HS-27A (cell line): ENCODE measurements around the gene THUMPD1.
"Not testable (repeated sequence)": the region's sequence is repeated elsewhere in the genome, so short reads cannot be mapped to it uniquely, and the experiment has no call there.

ENCODE experiments used
- DNase-seq: peaks from one replicate; pipeline ENCODE4 v3.0.0-alpha.2; 2012; ENCODE audit warnings: low read depth, missing footprints

The THUMPD1 gene

GRCh38 chr16:20694096-20694495 is 47.5 kb downstream of the THUMPD1 start:
- DNase-seq, result not testable (repeated sequence)

- DNase-seq, result no peak
These were observed 52.0 kb downstream of the THUMPD1 start for GRCh38 chr16:20689668-20690067.

- no peak for DNase-seq
These were observed 57.8 kb downstream of the THUMPD1 start for GRCh38 chr16:20683812-20684211.
